OCI-LY7 (cell line): ENCODE measurements around the gene NOX3.

Source experiments
- EZH2phosphoT487 ChIP-seq: fragments of 200-600 bp; sonication (generic); IDR thresholded peaks from 2 replicates; pipeline ENCODE4 v1.6.1; 2018; ENCODE audit warnings: low read depth, borderline replicate concordance, mild to moderate bottlenecking, mixed run types, antibody characterized with exemption, low read length, moderate library complexity, mixed read lengths
- TF ChIP-seq, protein P1 (sequence below): fragments of 200-600 bp; sonication (generic); conservative IDR thresholded peaks from 2 replicates; pipeline ENCODE4 v1.5.1; 2014; ENCODE audit warnings: mild to moderate bottlenecking, antibody characterized with exemption, low read length, moderate library complexity, mixed read lengths

DNA sequence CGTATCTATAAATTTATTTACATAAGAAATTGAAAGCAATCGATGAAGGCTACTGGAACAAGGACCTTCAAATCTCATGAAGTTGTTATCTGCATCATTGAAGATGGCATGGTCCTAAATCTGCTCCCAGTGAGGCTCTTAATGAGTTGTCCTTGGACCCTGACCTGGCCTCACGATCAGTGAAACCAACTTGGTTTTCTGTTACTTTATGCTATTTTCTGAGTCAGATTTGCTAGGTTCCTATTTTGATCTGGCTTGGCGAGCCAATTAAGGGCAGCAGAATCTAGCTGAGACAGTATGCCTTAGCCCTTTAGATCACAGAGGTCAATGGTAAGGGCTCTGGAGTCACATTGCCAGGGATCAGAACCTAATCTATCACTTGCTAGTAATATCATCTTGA is 30.1 kb upstream of the NOX3 start:
- TF ChIP-seq, protein P1, sequence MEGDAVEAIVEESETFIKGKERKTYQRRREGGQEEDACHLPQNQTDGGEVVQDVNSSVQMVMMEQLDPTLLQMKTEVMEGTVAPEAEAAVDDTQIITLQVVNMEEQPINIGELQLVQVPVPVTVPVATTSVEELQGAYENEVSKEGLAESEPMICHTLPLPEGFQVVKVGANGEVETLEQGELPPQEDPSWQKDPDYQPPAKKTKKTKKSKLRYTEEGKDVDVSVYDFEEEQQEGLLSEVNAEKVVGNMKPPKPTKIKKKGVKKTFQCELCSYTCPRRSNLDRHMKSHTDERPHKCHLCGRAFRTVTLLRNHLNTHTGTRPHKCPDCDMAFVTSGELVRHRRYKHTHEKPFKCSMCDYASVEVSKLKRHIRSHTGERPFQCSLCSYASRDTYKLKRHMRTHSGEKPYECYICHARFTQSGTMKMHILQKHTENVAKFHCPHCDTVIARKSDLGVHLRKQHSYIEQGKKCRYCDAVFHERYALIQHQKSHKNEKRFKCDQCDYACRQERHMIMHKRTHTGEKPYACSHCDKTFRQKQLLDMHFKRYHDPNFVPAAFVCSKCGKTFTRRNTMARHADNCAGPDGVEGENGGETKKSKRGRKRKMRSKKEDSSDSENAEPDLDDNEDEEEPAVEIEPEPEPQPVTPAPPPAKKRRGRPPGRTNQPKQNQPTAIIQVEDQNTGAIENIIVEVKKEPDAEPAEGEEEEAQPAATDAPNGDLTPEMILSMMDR, result no peak
- TF ChIP-seq EZH2phosphoT487, result no peak
